Natural killer cell (primary cell): ENCODE data around the gene AMN1. TPM values are rescaled to one million over a fixed set of nuclear protein-coding genes. Genes with fewer than 3 reads are reported as not detected.

Source experiments
- ATAC-seq, 3 donors: fragments of 150-1000 bp in 2 of 3; fragments of 200-7000 bp in 1 of 3; cut with Tn5 transposase; 1 replicate in 1 of 3; 2 replicates in 2 of 3; pipeline ENCODE4 v1.10.0; 2021; ENCODE audit warnings: mild to moderate bottlenecking in 2 of 3, moderate library complexity in 2 of 3
- DNase-seq, 2 donors: peaks; one replicate each; pipeline versions ENCODE4 v3.0.0 to v3.0.0-alpha.2; 2013 to 2021; ENCODE audit warnings: mixed read lengths in 1 of 2
- H3K27ac ChIP-seq: one replicate; pipeline ENCODE4 v1.5.1; 2013; ENCODE audit warnings: mild to moderate bottlenecking, low read length
- H3K27me3 ChIP-seq: one replicate; pipeline ENCODE4 v1.6.1; 2013; ENCODE audit warnings: low read length; ENCODE audit not compliant: control insufficient read depth, insufficient read depth
- H3K36me3 ChIP-seq: one replicate; pipeline ENCODE4 v1.6.1; 2013; ENCODE audit warnings: low read length; ENCODE audit not compliant: control insufficient read depth, insufficient read depth
- H3K4me1 ChIP-seq: one replicate; pipeline ENCODE4 v1.6.1; 2013; ENCODE audit warnings: low read length; ENCODE audit not compliant: control insufficient read depth, insufficient read depth
- H3K4me3 ChIP-seq: one replicate; pipeline ENCODE4 v1.5.1; 2013; ENCODE audit warnings: low read length
- H3K9me3 ChIP-seq: one replicate; pipeline ENCODE4 v1.6.1; 2013; ENCODE audit warnings: low read length; ENCODE audit not compliant: control insufficient read depth, insufficient read depth
- H3K27ac Mint-ChIP-seq, 2 donors: one replicate each; pipeline ENCODE4 v1.8.0; 2022; ENCODE audit warnings: mild to moderate bottlenecking in 2 of 2, mixed read lengths in 2 of 2, moderate library complexity in 1 of 2
- H3K27me3 Mint-ChIP-seq, 2 donors: one replicate each; pipeline ENCODE4 v1.8.0; 2022; ENCODE audit warnings: low read depth in 2 of 2, mixed read lengths in 2 of 2
- H3K36me3 Mint-ChIP-seq: one replicate; pipeline ENCODE4 v1.8.0; 2022; ENCODE audit warnings: mixed read lengths
- H3K4me1 Mint-ChIP-seq, 2 donors: one replicate each; pipeline ENCODE4 v1.8.0; 2022; ENCODE audit warnings: mixed read lengths in 2 of 2
- H3K4me3 Mint-ChIP-seq: one replicate; pipeline ENCODE4 v1.8.0; 2022; ENCODE audit warnings: mild to moderate bottlenecking, moderate library complexity, mixed read lengths
- H3K9me3 Mint-ChIP-seq, 2 donors: one replicate each; pipeline ENCODE4 v1.8.0; 2022; ENCODE audit warnings: mixed read lengths in 2 of 2
- WGBS: methylation state at CpG from one replicate; pipeline ENCODE4 v1.1.7; 2013; ENCODE audit warnings: missing lambda C conversion rate; ENCODE audit not compliant: insufficient coverage; 5-methylcytosine and 5-hydroxymethylcytosine counted together
- intact Hi-C: fragments of 100-400 bp; cut with micrococcal nuclease; formaldehyde crosslinking; loops from one replicate; pipeline ENCODE4 v1.14.2; 2022
- total RNA-seq, 4 donors: library from RNA; stranded (reverse); fragments of 120-200 nt in 1 of 4; gene quantifications; one replicate each; pipeline versions ENCODE4 v1.2.3 to v1.2.4, GENCODE V29; 2013 to 2022
- TF ChIP-seq, protein P1 (sequence below): fragments of 200-600 bp; IDR thresholded peaks from one replicate; pipeline ENCODE4 v1.8.0; 2022; ENCODE audit warnings: antibody characterized with exemption

AMN1 gene
- total RNA-seq, 3 donors from 2014 or later (not counting 1 experiment from before 2014, with no cell fraction given): 4.6 to 6.9 (median 6.3) TPM

DNA sequence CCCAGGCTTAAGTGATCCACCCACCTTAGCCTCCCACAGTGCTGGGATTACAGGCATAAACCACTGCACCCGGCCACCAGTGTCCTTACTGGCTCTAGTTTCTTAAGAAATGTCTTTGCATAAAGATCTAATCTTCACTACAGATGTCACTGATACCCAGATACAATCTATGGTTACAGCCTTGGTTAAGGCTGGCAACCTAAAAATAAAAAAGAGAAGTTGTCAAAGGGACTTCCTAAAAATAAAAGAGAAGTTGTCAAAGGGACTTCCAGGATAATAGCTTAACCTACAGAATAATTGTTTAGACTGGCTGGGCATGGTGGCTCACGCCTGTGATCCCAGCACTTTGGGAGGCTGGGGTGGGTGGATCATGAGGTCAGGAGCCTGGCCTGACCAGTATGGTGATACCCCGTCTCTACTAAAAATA, 41.7 kb downstream of the AMN1 start:
- Histone ChIP-seq H3K4me3 (no peak overlapping the region), H3K9me3 (peaks cover 16% of the 10 kb centered on the region), H3K27me3 (no peaks in the 10 kb centered on the region), H3K4me1 (peaks cover 9% of the 10 kb centered on the region), H3K36me3 (peaks cover 4% of the 10 kb centered on the region), H3K27ac (no peak overlapping the region)
- DNase-seq (no peak), ATAC-seq (peak in 2 of 3 donors; percentile 18 to 73)
- WGBS: 58% methylated on average over 3 of the region's 3 CpGs
- H3K36me3 Mint-ChIP-seq: peaks cover 13% of the 10 kb centered on the region
- peak overlapping the region in 1 of 2 donors; percentile 33 for H3K27ac Mint-ChIP-seq
- intact Hi-C loops: no loop called here
- no peaks in the 10 kb centered on the region for H3K27me3 Mint-ChIP-seq
- peaks cover 2 to 3% of the 10 kb centered on the region in 2 donors for H3K9me3 Mint-ChIP-seq
- no peak overlapping the region for H3K4me3 Mint-ChIP-seq
- peaks cover 3 to 9% of the 10 kb centered on the region in 2 donors for H3K4me1 Mint-ChIP-seq
- TF ChIP-seq, protein P1, sequence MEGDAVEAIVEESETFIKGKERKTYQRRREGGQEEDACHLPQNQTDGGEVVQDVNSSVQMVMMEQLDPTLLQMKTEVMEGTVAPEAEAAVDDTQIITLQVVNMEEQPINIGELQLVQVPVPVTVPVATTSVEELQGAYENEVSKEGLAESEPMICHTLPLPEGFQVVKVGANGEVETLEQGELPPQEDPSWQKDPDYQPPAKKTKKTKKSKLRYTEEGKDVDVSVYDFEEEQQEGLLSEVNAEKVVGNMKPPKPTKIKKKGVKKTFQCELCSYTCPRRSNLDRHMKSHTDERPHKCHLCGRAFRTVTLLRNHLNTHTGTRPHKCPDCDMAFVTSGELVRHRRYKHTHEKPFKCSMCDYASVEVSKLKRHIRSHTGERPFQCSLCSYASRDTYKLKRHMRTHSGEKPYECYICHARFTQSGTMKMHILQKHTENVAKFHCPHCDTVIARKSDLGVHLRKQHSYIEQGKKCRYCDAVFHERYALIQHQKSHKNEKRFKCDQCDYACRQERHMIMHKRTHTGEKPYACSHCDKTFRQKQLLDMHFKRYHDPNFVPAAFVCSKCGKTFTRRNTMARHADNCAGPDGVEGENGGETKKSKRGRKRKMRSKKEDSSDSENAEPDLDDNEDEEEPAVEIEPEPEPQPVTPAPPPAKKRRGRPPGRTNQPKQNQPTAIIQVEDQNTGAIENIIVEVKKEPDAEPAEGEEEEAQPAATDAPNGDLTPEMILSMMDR: no peak

- TF ChIP-seq, protein P1: no peak
- peaks cover 16% of the 10 kb centered on the region for H3K9me3 ChIP-seq
- peaks cover 9% of the 10 kb centered on the region for H3K4me1 ChIP-seq
- Mint-ChIP-seq H3K4me3 (no peak overlapping the region), H3K27ac (no peak overlapping the region), H3K27me3 (no peaks in the 10 kb centered on the region), H3K36me3 (peaks cover 16% of the 10 kb centered on the region), H3K4me1 (peaks cover 4 to 11% of the 10 kb centered on the region in 2 donors), H3K9me3 (peaks cover 2 to 3% of the 10 kb centered on the region in 2 donors)
- no peak for DNase-seq
- WGBS: 100% methylated on average over 3 of the region's 3 CpGs
- no peak for ATAC-seq
- intact Hi-C loops: no loop called here
- no peaks in the 10 kb centered on the region for H3K27me3 ChIP-seq
- no peak overlapping the region for H3K4me3 ChIP-seq
- H3K36me3 ChIP-seq: peaks cover 4% of the 10 kb centered on the region
- H3K27ac ChIP-seq: no peak overlapping the region
These were observed 43.0 kb downstream of the AMN1 start for GRCh38 chr12:31685801-31686200.

DNA sequence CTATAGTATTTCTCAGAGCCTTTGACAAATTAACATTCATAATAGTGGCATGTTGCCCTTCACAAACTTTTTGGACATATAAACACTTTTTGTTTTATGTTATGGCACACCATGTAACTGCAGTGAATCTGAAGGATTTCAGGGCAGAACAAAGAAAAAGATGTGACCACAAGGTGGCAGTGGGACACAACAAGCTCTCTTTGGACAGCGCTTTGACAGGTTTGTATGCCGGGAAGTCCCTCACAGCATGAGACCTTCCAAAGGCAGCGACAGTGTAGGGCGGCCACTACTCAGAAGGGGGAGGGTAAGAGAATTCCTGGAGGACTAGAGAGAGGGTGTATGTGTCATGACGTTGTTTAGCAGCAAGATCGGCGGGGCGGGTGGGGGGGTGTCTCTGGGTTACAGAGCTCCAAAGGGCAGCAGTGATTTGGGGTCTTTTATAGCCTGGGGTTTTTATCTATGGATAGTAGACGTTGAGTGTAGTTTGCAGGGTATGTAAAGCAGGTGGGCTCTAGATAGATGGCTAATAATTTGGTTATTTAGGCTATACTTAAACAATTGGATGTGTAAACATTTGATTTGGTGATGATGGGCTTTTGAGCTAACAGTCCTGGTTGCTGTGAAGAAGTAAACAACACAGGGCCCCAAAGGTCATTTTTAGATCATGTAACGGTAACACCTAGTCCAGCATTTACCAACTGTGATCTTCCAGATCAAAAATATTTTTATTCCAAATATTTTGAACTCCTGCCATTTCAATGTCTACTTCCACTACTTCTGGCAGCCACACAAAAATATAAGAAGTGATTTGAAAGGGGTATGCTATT, 46.5 kb downstream of the AMN1 start:
- Histone ChIP-seq H3K9me3 (peaks cover 16% of the 10 kb centered on the region), H3K4me3 (no peak overlapping the region), H3K4me1 (peaks cover 9% of the 10 kb centered on the region), H3K36me3 (peaks cover 4% of the 10 kb centered on the region), H3K27me3 (no peaks in the 10 kb centered on the region), H3K27ac (peak overlapping the region; percentile 8)
- H3K27ac Mint-ChIP-seq: peak overlapping the region; percentile 34 to 84
- peaks cover 16% of the 10 kb centered on the region for H3K36me3 Mint-ChIP-seq
- no peaks in the 10 kb centered on the region for H3K27me3 Mint-ChIP-seq
- intact Hi-C loops: loop anchor here (1.0 to 2.0 kb wide), 3 partner anchors 378 to 630 kb away; no protein-coding TSS in a partner anchor
- 77% methylated on average over 10 of the region's 10 CpGs for WGBS
- H3K9me3 Mint-ChIP-seq: peaks cover 2 to 3% of the 10 kb centered on the region in 2 donors
- peak; percentile 47 to 91 for DNase-seq
- no peak overlapping the region for H3K4me3 Mint-ChIP-seq
- peaks cover 4 to 16% of the 10 kb centered on the region in 2 donors for H3K4me1 Mint-ChIP-seq
- TF ChIP-seq, protein P1: peak; percentile 74
- peak; percentile 93 to 99 (median 93) for ATAC-seq
